H9 (cell line): Measurements from ENCODE around the gene FOXA2. TPM values are rescaled to one million over a fixed set of nuclear protein-coding genes. Genes with fewer than 3 reads are reported as not detected.

Experiments used
- DNase-seq: peaks from one replicate; pipeline ENCODE4 v3.0.0-alpha.2; 2017
- H2AFZ ChIP-seq: one replicate; pipeline ENCODE4 v1.6.1; 2013; ENCODE audit warnings: mild to moderate bottlenecking, low read length, control low read depth, moderate library complexity
- H2AK5ac ChIP-seq: 2 replicates; pipeline ENCODE4 v1.6.1; 2013; ENCODE audit warnings: low read length, control low read depth, mixed read lengths; ENCODE audit not compliant: insufficient read length
- H2BK120ac ChIP-seq: one replicate; pipeline ENCODE4 v1.6.1; 2013; ENCODE audit warnings: low read depth, mild to moderate bottlenecking, low read length, control low read depth, inconsistent platforms; ENCODE audit not compliant: poor library complexity, severe bottlenecking
- H2BK12ac ChIP-seq: 2 replicates; pipeline ENCODE4 v1.6.1; 2013; ENCODE audit warnings: low read length, control low read depth, mixed read lengths, low read depth; ENCODE audit not compliant: insufficient read length
- H2BK15ac ChIP-seq: 2 replicates; pipeline ENCODE4 v1.6.1; 2013; ENCODE audit warnings: low read depth, low read length, control low read depth
- H2BK20ac ChIP-seq: one replicate; pipeline ENCODE4 v1.6.1; 2013; ENCODE audit warnings: low read depth, mild to moderate bottlenecking, low read length, control low read depth, inconsistent platforms; ENCODE audit not compliant: poor library complexity, severe bottlenecking
- H2BK5ac ChIP-seq: 2 replicates; pipeline ENCODE4 v1.6.1; 2013; ENCODE audit warnings: low read length, control low read depth, mixed read lengths; ENCODE audit not compliant: insufficient read length
- H3K14ac ChIP-seq: 2 replicates; pipeline ENCODE4 v1.6.1; 2013; ENCODE audit warnings: low read length, control low read depth; ENCODE audit not compliant: insufficient read depth
- H3K18ac ChIP-seq: 2 replicates; pipeline ENCODE4 v1.6.1; 2013; ENCODE audit warnings: low read depth, mild to moderate bottlenecking, mixed read lengths, low read length, control low read depth; ENCODE audit not compliant: insufficient read length
- H3K23ac ChIP-seq: 2 replicates; pipeline ENCODE4 v1.6.1; 2013; ENCODE audit warnings: low read length, control low read depth, mixed read lengths, low read depth; ENCODE audit not compliant: insufficient read length
- H3K23me2 ChIP-seq: 2 replicates; pipeline ENCODE4 v1.6.1; 2013; ENCODE audit warnings: low read depth, mild to moderate bottlenecking, mixed read lengths, low read length, control low read depth; ENCODE audit not compliant: insufficient read length, poor library complexity, severe bottlenecking
- H3K27ac ChIP-seq: 2 replicates; pipeline ENCODE4 v1.5.1; 2013; ENCODE audit warnings: low read length, control low read depth, mixed read lengths, low read depth; ENCODE audit not compliant: insufficient read length
- H3K27me3 ChIP-seq: 2 replicates; pipeline ENCODE4 v1.6.1; 2013; ENCODE audit warnings: low read length, control low read depth, inconsistent platforms; ENCODE audit not compliant: insufficient read depth
- H3K4ac ChIP-seq: 2 replicates; pipeline ENCODE4 v1.6.1; 2013; ENCODE audit warnings: low read depth, mild to moderate bottlenecking, control low read depth, inconsistent platforms, low read length, moderate library complexity
- H3K4me1 ChIP-seq: 2 replicates; pipeline ENCODE4 v1.6.1; 2013; ENCODE audit warnings: low read length, control low read depth, inconsistent platforms; ENCODE audit not compliant: insufficient read depth
- H3K4me2 ChIP-seq: 2 replicates; pipeline ENCODE4 v1.6.1; 2013; ENCODE audit warnings: low read length, control low read depth, mixed read lengths; ENCODE audit not compliant: insufficient read length, insufficient read depth
- H3K56ac ChIP-seq: 2 replicates; pipeline ENCODE4 v1.6.1; 2013; ENCODE audit warnings: low read depth, mild to moderate bottlenecking, mixed read lengths, low read length, control low read depth; ENCODE audit not compliant: insufficient read length
- H3K79me1 ChIP-seq: 2 replicates; pipeline ENCODE4 v1.6.1; 2013; ENCODE audit warnings: low read depth, mild to moderate bottlenecking, moderate library complexity, low read length, control low read depth, inconsistent platforms; ENCODE audit not compliant: insufficient read depth, poor library complexity, severe bottlenecking
- H3K79me2 ChIP-seq: 2 replicates; pipeline ENCODE4 v1.6.1; 2013; ENCODE audit warnings: low read length, control low read depth, inconsistent platforms; ENCODE audit not compliant: insufficient read depth
- H3K9ac ChIP-seq: 2 replicates; pipeline ENCODE4 v1.6.1; 2013; ENCODE audit warnings: low read length, control low read depth, mixed read lengths; ENCODE audit not compliant: insufficient read length; ENCODE audit errors: extremely low read depth
- H3K9me3 ChIP-seq: one replicate; pipeline ENCODE4 v1.6.1; 2013; ENCODE audit warnings: low read depth, low read length, inconsistent platforms; ENCODE audit not compliant: control insufficient read depth
- H3T11ph ChIP-seq: one replicate; pipeline ENCODE4 v1.6.1; 2013; ENCODE audit warnings: mild to moderate bottlenecking, low read length, control low read depth, inconsistent platforms
- H4K20me1 ChIP-seq: one replicate; pipeline ENCODE4 v1.6.1; 2013; ENCODE audit not compliant: control insufficient read depth, insufficient read length, insufficient read depth
- H4K5ac ChIP-seq: 2 replicates; pipeline ENCODE4 v1.6.1; 2013; ENCODE audit warnings: low read depth, mild to moderate bottlenecking, mixed read lengths, low read length, control low read depth; ENCODE audit not compliant: insufficient read length
- H4K8ac ChIP-seq: replicated peaks from 2 replicates; pipeline ENCODE4 v1.6.1; 2013; ENCODE audit warnings: low read length, control low read depth, mixed read lengths, low read depth; ENCODE audit not compliant: insufficient read length
- H4K91ac ChIP-seq: 2 replicates; pipeline ENCODE4 v1.6.1; 2013; ENCODE audit warnings: low read depth, mild to moderate bottlenecking, moderate library complexity, mixed read lengths, low read length, control low read depth; ENCODE audit not compliant: insufficient read length
- H3K27ac Mint-ChIP-seq, 3 experiments: 2 replicates in 2 of 3; 3 replicates in 1 of 3; pipeline ENCODE4 v1.8.0; 2020 to 2021; ENCODE audit warnings: mixed read lengths in 3 of 3, mild to moderate bottlenecking in 1 of 3, moderate library complexity in 1 of 3
- H3K27me3 Mint-ChIP-seq: 2 replicates; pipeline ENCODE4 v1.8.0; 2021; ENCODE audit warnings: low read depth, mild to moderate bottlenecking, moderate library complexity, mixed read lengths
- H3K36me3 Mint-ChIP-seq, 3 experiments: 2 replicates in 2 of 3; 3 replicates in 1 of 3; pipeline ENCODE4 v1.8.0; 2020 to 2021; ENCODE audit warnings: low read depth in 3 of 3, mixed read lengths in 3 of 3; ENCODE audit not compliant: insufficient read depth in 1 of 3
- H3K4me1 Mint-ChIP-seq, 2 experiments: 2 replicates each; pipeline ENCODE4 v1.8.0; 2020; ENCODE audit warnings: mixed read lengths in 2 of 2
- H3K4me3 Mint-ChIP-seq, 2 experiments: 2 replicates in 1 of 2; 3 replicates in 1 of 2; pipeline ENCODE4 v1.8.0; 2020 to 2021; ENCODE audit warnings: mild to moderate bottlenecking in 2 of 2, mixed read lengths in 2 of 2, moderate library complexity in 1 of 2
- H3K9me3 Mint-ChIP-seq, 2 experiments: 2 replicates in 1 of 2; 3 replicates in 1 of 2; pipeline ENCODE4 v1.8.0; 2020; ENCODE audit warnings: mild to moderate bottlenecking in 2 of 2, mixed read lengths in 2 of 2, moderate library complexity in 1 of 2
- WGBS: extraction: QIAGEN DNeasy Blood & Tissue Kit; methylation state at CpG from one replicate; pipeline ENCODE4 v1.1.7; 2013; ENCODE audit warnings: missing lambda C conversion rate, low lambda C conversion rate, mixed read lengths; ENCODE audit not compliant: insufficient read length; ENCODE audit errors: extremely low coverage; 5-methylcytosine and 5-hydroxymethylcytosine counted together
- total RNA-seq: library from RNA; stranded (reverse); gene quantifications from 2 replicates; pipeline ENCODE4 v1.2.1, GENCODE V29; 2021
- TF ChIP-seq, protein P1 (sequence below): fragments of 200-600 bp; sonication (generic); conservative IDR thresholded peaks from 3 replicates; pipeline ENCODE4 v1.8.0; 2021; ENCODE audit warnings: antibody characterized with exemption, mild to moderate bottlenecking

The FOXA2 gene
- total RNA-seq, 1 experiment from 2014 or later, result not detected

GRCh38 chr20:22579711-22580697, 4.4 kb downstream of the FOXA2 start:
- no CpG with 5 or more reads among the region's 18 CpGs for WGBS
- peak overlapping the region in 1 of 2 experiments; percentile 9; a peak in 1 of 5 replicates for H3K4me3 Mint-ChIP-seq
- peaks cover 35 to 60% of the 10 kb centered on the region in 2 experiments for H3K4me1 Mint-ChIP-seq
- no peaks in the 10 kb centered on the region for H3K79me1 ChIP-seq
- H2AFZ ChIP-seq, result no peak overlapping the region
- H3K18ac ChIP-seq, result no peak overlapping the region
- no peak overlapping the region for H2AK5ac ChIP-seq
- H2BK12ac ChIP-seq, result no peak overlapping the region
- peaks cover under 1% of the 10 kb centered on the region for H3K23me2 ChIP-seq
- no peak overlapping the region for H4K5ac ChIP-seq
- no peak overlapping the region for H2BK15ac ChIP-seq
- H3K14ac ChIP-seq, result no peak overlapping the region
- H3K4ac ChIP-seq, result no peak overlapping the region
- H3K79me2 ChIP-seq, result no peaks in the 10 kb centered on the region
- H3K27ac ChIP-seq, result no peak overlapping the region
- H4K20me1 ChIP-seq, result no peaks in the 10 kb centered on the region
- no peaks in the 10 kb centered on the region; the same call in 1 of the 2 replicates for H3K4me1 ChIP-seq
- H3K23ac ChIP-seq, result no peak overlapping the region
- H3K56ac ChIP-seq, result no peak overlapping the region
- peaks cover 96% of the 10 kb centered on the region for H3K27me3 Mint-ChIP-seq
- H3T11ph ChIP-seq, result no peak overlapping the region
- H2BK5ac ChIP-seq, result no peak overlapping the region
- DNase-seq, result peak; percentile 67
- H2BK120ac ChIP-seq, result no peak overlapping the region
- no peak overlapping the region for H4K91ac ChIP-seq
- peaks cover 0 to 27% of the 10 kb centered on the region in 2 experiments; a peak in 1 of 5 replicates for H3K9me3 Mint-ChIP-seq
- peaks cover 87% of the 10 kb centered on the region for H3K27me3 ChIP-seq
- no peak overlapping the region for H3K9ac ChIP-seq
- no peak overlapping the region for H3K27ac Mint-ChIP-seq
- H3K36me3 Mint-ChIP-seq, result peaks cover 0 to 3% (median 3%) of the 10 kb centered on the region in 3 experiments; a peak in 3 of 7 replicates
- no peak overlapping the region for H3K4me2 ChIP-seq
- H2BK20ac ChIP-seq, result no peak overlapping the region
- H4K8ac ChIP-seq, result no peak overlapping the region
- TF ChIP-seq, protein P1, sequence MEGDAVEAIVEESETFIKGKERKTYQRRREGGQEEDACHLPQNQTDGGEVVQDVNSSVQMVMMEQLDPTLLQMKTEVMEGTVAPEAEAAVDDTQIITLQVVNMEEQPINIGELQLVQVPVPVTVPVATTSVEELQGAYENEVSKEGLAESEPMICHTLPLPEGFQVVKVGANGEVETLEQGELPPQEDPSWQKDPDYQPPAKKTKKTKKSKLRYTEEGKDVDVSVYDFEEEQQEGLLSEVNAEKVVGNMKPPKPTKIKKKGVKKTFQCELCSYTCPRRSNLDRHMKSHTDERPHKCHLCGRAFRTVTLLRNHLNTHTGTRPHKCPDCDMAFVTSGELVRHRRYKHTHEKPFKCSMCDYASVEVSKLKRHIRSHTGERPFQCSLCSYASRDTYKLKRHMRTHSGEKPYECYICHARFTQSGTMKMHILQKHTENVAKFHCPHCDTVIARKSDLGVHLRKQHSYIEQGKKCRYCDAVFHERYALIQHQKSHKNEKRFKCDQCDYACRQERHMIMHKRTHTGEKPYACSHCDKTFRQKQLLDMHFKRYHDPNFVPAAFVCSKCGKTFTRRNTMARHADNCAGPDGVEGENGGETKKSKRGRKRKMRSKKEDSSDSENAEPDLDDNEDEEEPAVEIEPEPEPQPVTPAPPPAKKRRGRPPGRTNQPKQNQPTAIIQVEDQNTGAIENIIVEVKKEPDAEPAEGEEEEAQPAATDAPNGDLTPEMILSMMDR, result no peak
- H3K9me3 ChIP-seq, result no peaks in the 10 kb centered on the region
